ENCODE measurements around the gene ADK.

Gene ADK

DNA sequence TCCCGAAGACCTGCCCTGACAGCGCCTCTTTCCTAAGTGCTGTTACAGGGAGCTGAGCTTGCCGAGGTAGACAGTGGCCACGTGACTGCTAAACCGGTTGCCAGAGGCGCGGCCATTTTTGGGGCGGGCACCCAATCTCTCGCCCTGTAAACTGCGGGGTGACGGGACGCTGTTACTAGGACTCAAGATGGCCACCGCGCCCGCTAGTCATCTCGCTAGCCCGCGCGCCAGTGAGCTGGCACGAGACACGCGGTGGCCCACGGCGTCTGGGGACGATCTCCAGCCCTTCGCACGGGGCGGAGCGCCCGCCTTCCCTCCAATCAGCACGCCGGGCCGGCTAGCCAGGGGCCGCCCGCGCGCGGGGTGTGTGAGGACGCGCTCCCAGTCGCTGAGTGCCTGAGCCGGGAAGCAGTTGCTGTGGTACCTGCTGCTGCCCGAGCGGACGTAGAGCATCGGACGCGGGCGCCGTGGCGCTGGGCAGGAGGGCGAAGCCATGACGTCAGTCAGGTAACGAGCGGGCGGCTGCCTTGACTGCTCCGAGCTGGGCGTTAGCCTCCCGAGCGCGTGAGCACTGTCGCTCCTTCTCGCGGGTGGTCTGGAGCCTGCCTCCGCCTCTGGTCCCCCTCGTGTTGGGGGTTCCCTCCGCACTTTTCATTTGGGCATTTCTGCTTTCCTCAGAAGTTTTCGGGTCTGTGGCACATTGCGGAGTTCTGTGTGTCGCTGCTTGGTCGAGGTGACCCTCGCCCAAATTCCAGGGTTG lies 25.5 kb downstream of the ADK start:
- H3K27ac ChIP-seq: peak overlapping the region; percentile 86 to 88
- DNase-seq: peak; percentile 96 to 97
- H3K36me3 ChIP-seq: no peaks in the 10 kb centered on the region
- intact Hi-C loops (cut with DNase I; ENCODE audit: low total_unique reads): no loop called here
- H3K4me3 ChIP-seq: peak overlapping the region; percentile 61 to 88
- no peaks in the 10 kb centered on the region for H3K27me3 ChIP-seq
- H3K4me1 ChIP-seq: peaks cover 0 to 9% (median 6%) of the 10 kb centered on the region in 4 donors
- H3K9me3 ChIP-seq: no peaks in the 10 kb centered on the region
- TF ChIP-seq, protein P1, sequence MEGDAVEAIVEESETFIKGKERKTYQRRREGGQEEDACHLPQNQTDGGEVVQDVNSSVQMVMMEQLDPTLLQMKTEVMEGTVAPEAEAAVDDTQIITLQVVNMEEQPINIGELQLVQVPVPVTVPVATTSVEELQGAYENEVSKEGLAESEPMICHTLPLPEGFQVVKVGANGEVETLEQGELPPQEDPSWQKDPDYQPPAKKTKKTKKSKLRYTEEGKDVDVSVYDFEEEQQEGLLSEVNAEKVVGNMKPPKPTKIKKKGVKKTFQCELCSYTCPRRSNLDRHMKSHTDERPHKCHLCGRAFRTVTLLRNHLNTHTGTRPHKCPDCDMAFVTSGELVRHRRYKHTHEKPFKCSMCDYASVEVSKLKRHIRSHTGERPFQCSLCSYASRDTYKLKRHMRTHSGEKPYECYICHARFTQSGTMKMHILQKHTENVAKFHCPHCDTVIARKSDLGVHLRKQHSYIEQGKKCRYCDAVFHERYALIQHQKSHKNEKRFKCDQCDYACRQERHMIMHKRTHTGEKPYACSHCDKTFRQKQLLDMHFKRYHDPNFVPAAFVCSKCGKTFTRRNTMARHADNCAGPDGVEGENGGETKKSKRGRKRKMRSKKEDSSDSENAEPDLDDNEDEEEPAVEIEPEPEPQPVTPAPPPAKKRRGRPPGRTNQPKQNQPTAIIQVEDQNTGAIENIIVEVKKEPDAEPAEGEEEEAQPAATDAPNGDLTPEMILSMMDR (IDR thresholded peaks at IDR 0.05): no peak

DNA sequence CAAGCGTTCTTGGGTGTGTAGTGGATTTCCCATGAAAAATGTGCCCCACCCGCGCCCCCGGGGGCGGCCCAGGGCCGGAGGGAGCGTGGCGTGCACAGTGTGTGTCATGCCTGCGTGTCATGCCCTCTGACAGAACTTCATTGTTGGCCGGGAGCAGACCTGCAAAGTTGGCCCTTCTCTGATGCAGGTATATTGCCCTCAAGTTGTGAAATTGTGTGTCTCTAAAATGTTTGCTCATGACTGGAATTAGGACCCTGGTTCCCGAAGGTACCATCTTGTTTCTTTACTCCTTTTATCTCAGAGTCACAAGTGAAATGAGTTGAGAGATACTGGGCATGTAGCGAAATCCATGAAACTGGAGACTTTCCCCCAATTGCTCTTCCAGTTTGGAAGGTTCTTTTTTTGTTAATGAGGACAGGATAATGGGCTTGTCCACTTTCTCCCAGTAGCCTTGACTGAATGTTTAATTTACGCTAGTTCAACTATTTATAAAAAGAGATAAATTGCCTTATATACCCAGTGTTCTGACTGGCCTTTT lies 26.2 kb downstream of the ADK start:
- Histone ChIP-seq H3K4me3 (peak overlapping the region; percentile 61 to 88), H3K27ac (peak overlapping the region; percentile 86 to 88), H3K36me3 (no peaks in the 10 kb centered on the region), H3K27me3 (no peaks in the 10 kb centered on the region), H3K4me1 (peaks cover 0 to 9% (median 6%) of the 10 kb centered on the region in 4 donors), H3K9me3 (no peaks in the 10 kb centered on the region)
- DNase-seq: no peak
- intact Hi-C loops (cut with DNase I; ENCODE audit: low total_unique reads): no loop called here
- TF ChIP-seq, protein P1 (IDR thresholded peaks at IDR 0.05): no peak

DNA sequence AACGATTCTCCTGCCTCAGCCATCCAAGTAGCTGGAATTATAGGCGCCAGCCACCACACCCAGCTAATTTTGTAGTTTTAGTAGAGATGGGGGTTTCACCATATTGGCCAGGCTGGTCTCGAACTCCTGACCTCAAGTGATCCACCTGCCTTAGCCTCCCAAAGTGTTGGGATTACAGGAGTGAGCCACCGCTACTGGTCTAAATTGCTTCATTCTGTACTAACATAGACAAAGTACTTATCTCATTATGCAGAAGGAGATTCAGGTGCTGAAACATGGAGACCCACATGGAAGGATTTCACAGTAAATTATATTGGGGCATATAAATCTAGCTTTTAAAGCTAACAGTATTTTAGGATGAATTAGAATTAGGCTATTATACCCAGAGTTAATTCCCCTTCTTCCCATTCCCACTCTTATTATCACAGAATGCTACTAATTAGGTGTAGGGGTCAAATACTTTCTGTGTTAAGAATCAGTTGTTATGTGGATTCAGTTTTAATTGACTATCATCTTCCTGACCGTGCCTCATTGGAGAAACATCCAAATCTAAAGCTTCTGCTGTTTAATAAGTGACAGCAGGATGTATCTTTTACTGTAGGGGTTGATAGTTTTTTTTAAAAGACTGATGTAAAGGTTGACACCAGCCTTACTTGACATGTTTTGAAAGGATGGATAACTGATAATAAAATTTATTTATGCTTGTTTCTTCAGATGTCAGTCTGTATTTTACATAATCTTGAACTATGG lies 27.2 kb downstream of the ADK start:
- TF ChIP-seq, protein P1 (IDR thresholded peaks at IDR 0.05): no peak
- H3K36me3 ChIP-seq: no peaks in the 10 kb centered on the region
- no peak for DNase-seq
- no peak overlapping the region for H3K27ac ChIP-seq
- intact Hi-C loops (cut with DNase I; ENCODE audit: low total_unique reads): no loop called here
- peaks cover 0 to 9% (median 6%) of the 10 kb centered on the region in 4 donors for H3K4me1 ChIP-seq
- no peaks in the 10 kb centered on the region for H3K27me3 ChIP-seq
- H3K9me3 ChIP-seq: no peaks in the 10 kb centered on the region
- H3K4me3 ChIP-seq: no peak overlapping the region

DNA sequence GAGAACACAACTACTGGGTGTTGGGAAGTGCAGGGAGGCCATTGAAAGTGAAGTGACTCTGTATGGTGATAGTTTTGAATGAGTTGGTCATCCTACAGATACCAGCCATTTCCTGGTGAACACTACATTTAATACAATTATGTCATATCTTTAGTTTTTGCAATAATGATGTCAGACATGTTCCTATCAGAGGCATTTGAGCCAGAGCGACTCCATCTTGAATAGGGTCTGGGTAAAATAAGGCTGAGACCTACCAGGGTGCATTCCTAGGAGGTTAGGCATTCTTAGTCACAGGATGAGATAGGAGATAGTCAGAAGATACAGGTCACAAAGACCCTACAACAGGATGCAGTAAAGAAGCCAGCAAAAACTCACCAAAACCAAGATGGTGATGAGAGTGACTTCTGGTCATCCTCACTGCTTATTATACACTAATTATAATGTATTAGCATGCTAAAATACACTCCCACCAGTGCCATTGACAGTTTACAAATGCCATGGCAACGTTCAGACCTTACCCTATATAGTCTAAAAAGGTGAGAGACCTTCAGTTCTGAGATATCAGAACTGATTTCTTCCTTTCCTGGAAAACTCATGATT lies 28.2 kb downstream of the ADK start:
- peaks cover 0 to 9% (median 6%) of the 10 kb centered on the region in 4 donors for H3K4me1 ChIP-seq
- intact Hi-C loops (cut with DNase I; ENCODE audit: low total_unique reads): no loop called here
- H3K9me3 ChIP-seq: no peaks in the 10 kb centered on the region
- H3K36me3 ChIP-seq: no peaks in the 10 kb centered on the region
- H3K27me3 ChIP-seq: no peaks in the 10 kb centered on the region
- no peak for DNase-seq
- TF ChIP-seq, protein P1 (IDR thresholded peaks at IDR 0.05): no peak
- H3K27ac ChIP-seq: no peak overlapping the region
- no peak overlapping the region for H3K4me3 ChIP-seq

DNA sequence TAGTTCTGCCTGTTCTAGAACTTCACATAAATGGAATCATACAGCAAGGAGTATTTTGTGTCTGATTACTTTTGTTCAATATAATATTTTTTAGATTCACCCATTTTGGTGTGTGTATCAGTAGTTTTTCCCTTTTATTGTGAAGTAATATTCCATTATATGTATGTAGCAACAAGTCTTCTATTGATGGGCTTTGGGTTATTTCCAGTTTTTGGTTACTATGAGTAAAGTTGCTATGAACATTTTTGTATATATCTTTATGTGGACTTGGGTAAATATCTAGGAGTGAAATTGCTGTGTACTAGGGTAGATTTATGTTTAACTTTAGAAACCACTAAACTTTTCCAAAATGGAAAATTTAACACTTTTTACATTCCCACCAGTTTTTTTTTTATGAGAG lies 35.7 kb downstream of the ADK start:
- Histone ChIP-seq H3K4me3 (no peak overlapping the region), H3K4me1 (peaks cover 0 to 18% (median 13%) of the 10 kb centered on the region in 4 donors), H3K27me3 (no peaks in the 10 kb centered on the region), H3K36me3 (no peaks in the 10 kb centered on the region), H3K27ac (no peak overlapping the region), H3K9me3 (no peaks in the 10 kb centered on the region)
- no peak for DNase-seq
- intact Hi-C loops (cut with DNase I; ENCODE audit: low total_unique reads): no loop called here
- TF ChIP-seq, protein P1 (IDR thresholded peaks at IDR 0.05): no peak
